Measurements from ENCODE around the gene NFKBIA.
"Not testable (repeated sequence)": the region's sequence is repeated elsewhere in the genome, so short reads cannot be mapped to it uniquely, and the experiment has no call there.

NFKBIA gene

GRCh38 chr14:35389315-35389667 is 15.3 kb downstream of the NFKBIA start:
- DNase-seq: no peak

GRCh38 chr14:35388656-35389314 is 15.8 kb downstream of the NFKBIA start:
- no peak for DNase-seq

- DNase-seq: no peak
Measured at GRCh38 chr14:35387713-35388579, 16.6 kb downstream of the NFKBIA start.

- no peak for DNase-seq
Measured at GRCh38 chr14:35387219-35387618, 17.3 kb downstream of the NFKBIA start.

- DNase-seq: no peak
Measured at GRCh38 chr14:35386673-35387125, 17.9 kb downstream of the NFKBIA start.

- DNase-seq: peak; percentile 89
Measured at GRCh38 chr14:35385042-35385839, 19.3 kb downstream of the NFKBIA start.

- peak; percentile 90 for DNase-seq
Measured at GRCh38 chr14:35384455-35385041, 20.0 kb downstream of the NFKBIA start.

- DNase-seq: no peak
Measured at GRCh38 chr14:35383569-35384454, 20.7 kb downstream of the NFKBIA start.

- no peak for DNase-seq
Measured at GRCh38 chr14:35380794-35381193, 23.8 kb downstream of the NFKBIA start.

- DNase-seq: not testable (repeated sequence)
Measured at GRCh38 chr14:35379234-35379933, 25.2 kb downstream of the NFKBIA start.

- DNase-seq: peak; percentile 60
Measured at GRCh38 chr14:35378425-35379233, 25.9 kb downstream of the NFKBIA start.

- DNase-seq: peak; percentile 39
Measured at GRCh38 chr14:35375558-35376025, 29.0 kb downstream of the NFKBIA start.

- peak; percentile 95 for DNase-seq
Measured at GRCh38 chr14:35374263-35374712, 30.3 kb downstream of the NFKBIA start.

- DNase-seq: not testable (repeated sequence)
Measured at GRCh38 chr14:35373208-35373607, 31.3 kb downstream of the NFKBIA start.

- no peak for DNase-seq
Measured at GRCh38 chr14:35370969-35371368, 33.6 kb downstream of the NFKBIA start.

GRCh38 chr14:35369701-35370191 is 34.8 kb downstream of the NFKBIA start:
- no peak for DNase-seq

- no peak for DNase-seq
Measured at GRCh38 chr14:35368583-35369392, 35.8 kb downstream of the NFKBIA start.

- no peak for DNase-seq
Measured at GRCh38 chr14:35368139-35368460, 36.4 kb downstream of the NFKBIA start.

- DNase-seq: no peak
Measured at GRCh38 chr14:35367056-35367372, 37.5 kb downstream of the NFKBIA start.
